ENCODE data around the gene SPTLC3.

DNA sequence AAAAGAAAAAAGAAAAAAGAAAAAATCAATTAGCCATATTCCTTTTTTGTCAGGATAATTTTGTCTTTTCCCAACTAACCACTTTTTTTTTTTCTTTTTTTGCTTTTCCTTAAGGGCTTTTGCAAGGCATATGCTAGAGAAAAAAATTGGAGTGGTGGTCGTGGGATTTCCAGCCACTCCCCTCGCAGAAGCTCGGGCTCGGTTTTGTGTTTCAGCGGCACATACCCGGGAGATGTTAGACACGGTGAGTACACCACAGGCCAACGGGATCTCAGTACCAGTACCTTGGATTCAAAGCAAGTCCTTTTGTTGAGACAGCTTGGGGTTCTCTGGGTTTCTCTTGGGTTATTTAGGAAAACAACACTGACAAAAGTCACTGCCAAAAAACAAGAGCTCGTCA, 151.1 kb downstream of the SPTLC3 start:
- TF ChIP-seq, protein P1, sequence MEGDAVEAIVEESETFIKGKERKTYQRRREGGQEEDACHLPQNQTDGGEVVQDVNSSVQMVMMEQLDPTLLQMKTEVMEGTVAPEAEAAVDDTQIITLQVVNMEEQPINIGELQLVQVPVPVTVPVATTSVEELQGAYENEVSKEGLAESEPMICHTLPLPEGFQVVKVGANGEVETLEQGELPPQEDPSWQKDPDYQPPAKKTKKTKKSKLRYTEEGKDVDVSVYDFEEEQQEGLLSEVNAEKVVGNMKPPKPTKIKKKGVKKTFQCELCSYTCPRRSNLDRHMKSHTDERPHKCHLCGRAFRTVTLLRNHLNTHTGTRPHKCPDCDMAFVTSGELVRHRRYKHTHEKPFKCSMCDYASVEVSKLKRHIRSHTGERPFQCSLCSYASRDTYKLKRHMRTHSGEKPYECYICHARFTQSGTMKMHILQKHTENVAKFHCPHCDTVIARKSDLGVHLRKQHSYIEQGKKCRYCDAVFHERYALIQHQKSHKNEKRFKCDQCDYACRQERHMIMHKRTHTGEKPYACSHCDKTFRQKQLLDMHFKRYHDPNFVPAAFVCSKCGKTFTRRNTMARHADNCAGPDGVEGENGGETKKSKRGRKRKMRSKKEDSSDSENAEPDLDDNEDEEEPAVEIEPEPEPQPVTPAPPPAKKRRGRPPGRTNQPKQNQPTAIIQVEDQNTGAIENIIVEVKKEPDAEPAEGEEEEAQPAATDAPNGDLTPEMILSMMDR (IDR thresholded peaks at IDR 0.05; ENCODE audit: poor library complexity) = no peak
- no peak for TF ChIP-seq EZH2 (IDR thresholded peaks at IDR 0.05; ENCODE audit: borderline replicate concordance)
- no peak for TF ChIP-seq EZH2phosphoT487 (IDR thresholded peaks at IDR 0.05; ENCODE audit: low read depth, severe bottlenecking, unreplicated experiment)
